T-cell (primary cell): Measurements from ENCODE around the gene PRODH2. TPM values are rescaled to one million over a fixed set of nuclear protein-coding genes. Genes with fewer than 3 reads are reported as not detected.

Experiments
- ATAC-seq, 4 experiments: fragments of 200-7000 bp in 3 of 4; fragments of 150-1000 bp in 1 of 4; cut with Tn5 transposase; replicated peaks in 1 of 4; 1 replicate in 3 of 4; 2 replicates in 1 of 4; pipeline ENCODE4 v1.10.0; 2021; ENCODE audit warnings: moderate library complexity in 3 of 4, mild to moderate bottlenecking in 2 of 4, moderate number of reproducible peaks in 1 of 4
- CTCF ChIA-PET, 2 donors: fragments of 300-600 bp; sonication (Branson Sonifier 250); formaldehyde crosslinking; loops; one replicate each; lab custom pipeline; 2022; ENCODE audit warnings: antibody characterized with exemption in 2 of 2; lab: Charles Lee
- POLR2A ChIA-PET, 2 donors: fragments of 300-600 bp; sonication (Branson Sonifier 250); formaldehyde crosslinking; loops; one replicate each; lab custom pipeline; 2022; ENCODE audit warnings: antibody characterized with exemption in 2 of 2; lab: Charles Lee
- DNase-seq, 35 experiments: peaks; one replicate each; pipeline versions ENCODE4 v3.0.0 to v3.0.0-alpha.2; 2013 to 2023
- H3K27ac ChIP-seq: one replicate; pipeline ENCODE4 v1.5.1; 2013; ENCODE audit warnings: low read length
- H3K27me3 ChIP-seq, 2 experiments: replicated peaks in 1 of 2; 1 replicate in 1 of 2; 2 replicates in 1 of 2; pipeline versions ENCODE4 v1.6.1 to v1.7.0; 2013; ENCODE audit warnings: low read length in 1 of 2, mixed read lengths in 1 of 2; ENCODE audit not compliant: control insufficient read depth in 2 of 2, insufficient read depth in 2 of 2; ENCODE audit errors: extremely low read depth in 1 of 2
- H3K36me3 ChIP-seq, 2 donors: 1 replicate in 1 of 2; 2 replicates in 1 of 2; pipeline versions ENCODE4 v1.6.1 to v1.7.0; 2013; ENCODE audit warnings: low read length in 1 of 2; ENCODE audit not compliant: control insufficient read depth in 2 of 2, insufficient read depth in 1 of 2; ENCODE audit errors: extremely low read depth in 1 of 2
- H3K4me1 ChIP-seq, 2 experiments: 1 replicate in 1 of 2; 2 replicates in 1 of 2; pipeline versions ENCODE4 v1.6.1 to v1.7.0; 2013; ENCODE audit warnings: low read length in 2 of 2, mixed read lengths in 1 of 2; ENCODE audit not compliant: insufficient read depth in 2 of 2, control insufficient read depth in 1 of 2; ENCODE audit errors: extremely low read depth in 1 of 2
- H3K4me3 ChIP-seq, 2 donors: 1 replicate in 1 of 2; 2 replicates in 1 of 2; pipeline versions ENCODE4 v1.5.1 to v1.7.0; 2013; ENCODE audit warnings: mild to moderate bottlenecking in 2 of 2, low read length in 1 of 2, moderate library complexity in 1 of 2; ENCODE audit not compliant: control insufficient read depth in 1 of 2; ENCODE audit errors: extremely low read depth in 1 of 2
- H3K9me3 ChIP-seq: 2 replicates; pipeline ENCODE4 v1.7.0; 2013
- H3K27ac Mint-ChIP-seq, 2 donors: one replicate each; pipeline ENCODE4 v1.8.0; 2020 to 2021; ENCODE audit warnings: mild to moderate bottlenecking in 2 of 2, mixed read lengths in 2 of 2
- H3K27me3 Mint-ChIP-seq, 2 donors: one replicate each; pipeline ENCODE4 v1.8.0; 2021 to 2022; ENCODE audit warnings: mixed read lengths in 2 of 2
- H3K36me3 Mint-ChIP-seq: one replicate; pipeline ENCODE4 v1.8.0; 2021; ENCODE audit warnings: mixed read lengths
- H3K4me1 Mint-ChIP-seq, 3 donors: one replicate each; pipeline ENCODE4 v1.8.0; 2020 to 2022; ENCODE audit warnings: mixed read lengths in 3 of 3, mild to moderate bottlenecking in 1 of 3
- H3K4me3 Mint-ChIP-seq, 3 donors: one replicate each; pipeline ENCODE4 v1.8.0; 2020 to 2022; ENCODE audit warnings: mild to moderate bottlenecking in 3 of 3, mixed read lengths in 3 of 3, moderate library complexity in 3 of 3
- H3K9me3 Mint-ChIP-seq, 3 donors: one replicate each; pipeline ENCODE4 v1.8.0; 2020 to 2022; ENCODE audit warnings: mixed read lengths in 3 of 3
- WGBS: methylation state at CpG from one replicate; pipeline ENCODE4 v1.1.5; 2013; ENCODE audit warnings: missing lambda C conversion rate; ENCODE audit not compliant: insufficient coverage; 5-methylcytosine and 5-hydroxymethylcytosine counted together
- total RNA-seq, 35 experiments: library from RNA in 6 of 35; stranded (reverse) in 6 of 35; fragments of 120-200 nt in 1 of 35; gene quantifications; one replicate each; pipeline versions ENCODE4 v1.2.1 to v1.2.4 and lab custom pipeline; 2013 to 2026

Gene PRODH2
- total RNA-seq, 5 donors from 2014 or later (not counting 1 experiment from before 2014, with no cell fraction given), result not detected

DNA sequence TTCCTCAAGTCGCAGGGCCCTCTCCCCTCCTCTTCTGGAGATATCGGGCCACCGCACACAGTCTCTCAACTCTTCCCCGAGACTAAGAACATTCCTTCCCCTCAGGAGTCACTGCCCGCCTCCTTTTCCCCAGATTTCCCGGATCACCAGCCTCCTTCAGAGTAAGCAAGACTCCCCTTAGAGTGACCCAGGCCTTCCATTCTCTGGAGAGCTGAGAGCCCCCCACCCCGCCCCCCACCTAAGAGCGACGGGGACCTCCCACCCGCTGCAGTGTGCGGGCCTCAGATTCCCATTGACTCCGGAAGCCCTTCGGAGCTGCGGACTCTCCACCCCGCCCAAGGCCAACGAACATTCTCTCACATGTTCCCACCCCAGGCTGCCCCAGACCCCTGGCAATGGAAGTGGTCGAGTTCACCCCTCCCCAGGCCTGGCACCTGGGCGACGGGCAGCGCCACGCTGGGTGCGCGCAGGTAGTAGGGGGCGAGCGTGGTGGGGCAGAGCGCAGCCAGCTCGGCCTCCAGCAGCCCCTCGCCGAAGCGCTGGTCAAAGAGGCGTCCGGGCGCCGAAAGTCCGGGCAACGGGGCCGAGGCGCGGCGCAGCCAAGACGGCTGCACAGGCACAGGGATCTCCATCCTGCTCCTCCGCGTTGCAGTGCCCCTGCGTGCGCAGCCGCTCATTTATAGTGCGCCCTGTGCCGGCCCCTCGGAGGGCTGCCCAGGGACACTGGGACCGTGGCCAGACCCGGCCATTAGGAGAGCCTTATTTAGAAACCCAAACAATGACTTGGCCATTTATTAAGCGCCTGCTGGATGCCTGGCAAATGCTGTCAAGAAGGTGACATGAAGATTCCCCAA lies 56.0 kb downstream of the PRODH2 start, which contains the start of gene HSPB6:
HSPB6 (minus strand) TSS at position 653 of the 854 bp plus-strand sequence; CDS start at position 632, 21 bp downstream.
- H3K4me3 ChIP-seq, result peak within 1 kb of the TSS; percentile 83 to 100
- peaks cover 17% of the 10 kb centered on the region for H3K36me3 Mint-ChIP-seq
- peak within 1 kb of the TSS; percentile 91 to 95 for H3K27ac Mint-ChIP-seq
- peak within 1 kb of the TSS; percentile 87 for H3K27ac ChIP-seq
- peak within 1 kb of the TSS; percentile 89 to 95 (median 93) for H3K4me3 Mint-ChIP-seq
- H3K36me3 ChIP-seq, result peaks cover 12 to 40% of the 10 kb centered on the region in 2 donors
- ChIA-PET POLR2A (no interaction called here), CTCF (interaction anchor here in 1 of 2 donors (0.7 kb wide), 1 partner anchor 159 kb away, joined by 3 read pairs; no protein-coding TSS in a partner anchor)
- ATAC-seq (no peak), DNase-seq (no peak)
- H3K9me3 ChIP-seq, result no peaks in the 10 kb centered on the region
- peaks cover 7 to 10% of the 10 kb centered on the region in 2 donors for H3K27me3 Mint-ChIP-seq
- no peaks in the 10 kb centered on the region for H3K9me3 Mint-ChIP-seq
- peaks cover 20 to 43% of the 10 kb centered on the region in 2 experiments for H3K4me1 ChIP-seq
- 46% methylated on average over 45 of the region's 52 CpGs for WGBS
- H3K4me1 Mint-ChIP-seq, result peaks cover 32 to 51% (median 34%) of the 10 kb centered on the region in 3 donors
- H3K27me3 ChIP-seq, result peaks cover 0 to 21% of the 10 kb centered on the region in 2 experiments

DNA sequence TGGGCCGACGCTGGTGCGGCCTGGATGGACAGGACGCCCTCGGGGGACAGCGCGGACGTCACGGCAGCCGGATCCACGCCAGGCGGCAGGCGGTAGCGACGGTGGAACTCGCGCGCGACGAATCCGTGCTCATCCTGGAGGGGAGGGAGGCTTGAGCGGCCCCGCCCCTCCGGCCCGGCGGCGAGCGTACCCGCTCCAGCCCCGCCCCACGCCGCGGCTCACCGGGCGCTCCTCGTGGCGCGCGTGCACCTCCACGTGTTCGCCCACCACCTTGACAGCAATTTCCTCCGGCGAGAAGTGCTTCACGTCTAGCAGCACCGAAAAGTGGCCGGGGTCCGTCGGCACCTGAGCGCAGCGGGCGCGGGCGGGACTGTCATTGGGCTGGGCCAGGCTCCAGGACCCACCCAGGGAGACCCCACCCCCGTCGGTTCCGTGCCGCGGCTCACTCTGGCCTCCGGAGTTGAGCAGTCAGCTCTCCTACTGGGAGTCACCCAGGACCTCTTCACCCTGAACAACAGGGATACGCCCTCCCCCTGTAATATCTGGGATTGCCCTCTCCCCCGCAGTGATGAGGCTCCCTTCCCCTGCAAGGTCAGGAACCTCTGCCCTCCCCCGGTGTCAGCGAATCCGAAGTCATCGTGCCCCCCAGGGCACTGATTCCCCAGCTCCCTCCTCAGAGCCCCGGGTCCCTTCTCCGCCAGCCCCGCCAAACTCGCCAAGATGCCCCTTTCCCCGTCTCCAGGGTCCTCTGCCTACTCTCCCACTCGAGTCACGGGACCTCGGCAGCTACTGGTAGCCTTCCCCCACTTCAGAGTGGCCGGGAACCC lies 56.9 kb downstream of the PRODH2 start:
- Mint-ChIP-seq H3K4me1 (peaks cover 32 to 51% (median 34%) of the 10 kb centered on the region in 3 donors), H3K4me3 (peak overlapping the region in 2 of 3 donors; percentile 41 to 89), H3K36me3 (peaks cover 14% of the 10 kb centered on the region), H3K27ac (no peak overlapping the region), H3K9me3 (no peaks in the 10 kb centered on the region), H3K27me3 (peaks cover 7 to 10% of the 10 kb centered on the region in 2 donors)
- ATAC-seq (peak in 1 of 4 experiments; percentile 10), DNase-seq (peak in 34 of 35 experiments; percentile 27 to 73 (median 50))
- POLR2A ChIA-PET, result no interaction called here
- Histone ChIP-seq H3K27me3 (peaks cover 0 to 21% of the 10 kb centered on the region in 2 experiments), H3K36me3 (peaks cover 7 to 36% of the 10 kb centered on the region in 2 donors), H3K4me1 (peaks cover 20 to 43% of the 10 kb centered on the region in 2 experiments), H3K9me3 (no peaks in the 10 kb centered on the region), H3K27ac (no peak overlapping the region), H3K4me3 (peak overlapping the region in 1 of 2 donors; percentile 47)
- WGBS, result 40% methylated on average over 70 of the region's 74 CpGs
- CTCF ChIA-PET, result no interaction called here

DNA sequence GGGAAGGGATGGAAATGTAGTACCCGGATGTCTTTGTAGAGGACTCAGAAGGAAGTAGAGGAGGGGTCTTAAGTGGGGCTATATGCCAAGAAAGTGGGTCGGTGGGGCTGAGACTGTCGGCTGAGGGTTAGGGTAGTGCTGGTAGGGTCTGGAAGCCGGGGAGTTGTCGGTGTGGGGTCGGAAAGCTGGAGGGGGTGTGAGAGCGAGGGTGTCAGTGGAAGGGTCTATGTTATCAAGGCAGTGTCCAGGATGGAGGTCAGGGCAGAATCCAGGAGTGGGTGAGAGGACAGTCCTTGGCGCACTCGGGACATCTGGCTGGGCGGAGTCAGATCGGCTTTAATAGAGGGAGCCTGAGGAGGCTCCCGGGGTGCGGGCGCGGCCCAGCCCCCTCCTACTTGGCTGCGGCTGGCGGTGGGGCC lies 57.5 kb downstream of the PRODH2 start:
- peak overlapping the region; percentile 29 to 60 (median 52) for H3K4me3 Mint-ChIP-seq
- H3K4me3 ChIP-seq, result peak overlapping the region in 1 of 2 donors; percentile 47
- peaks cover 3 to 35% of the 10 kb centered on the region in 2 donors for H3K36me3 ChIP-seq
- ChIA-PET POLR2A (no interaction called here), CTCF (no interaction called here)
- 74% methylated on average over 17 of the region's 17 CpGs for WGBS
- no peaks in the 10 kb centered on the region for H3K9me3 Mint-ChIP-seq
- no peak for DNase-seq
- peaks cover 13% of the 10 kb centered on the region for H3K36me3 Mint-ChIP-seq
- H3K27me3 ChIP-seq, result peaks cover 0 to 21% of the 10 kb centered on the region in 2 experiments
- peaks cover 20 to 47% of the 10 kb centered on the region in 2 experiments for H3K4me1 ChIP-seq
- ATAC-seq, result no peak
- H3K27ac ChIP-seq, result no peak overlapping the region
- H3K9me3 ChIP-seq, result no peaks in the 10 kb centered on the region
- H3K4me1 Mint-ChIP-seq, result peaks cover 31 to 46% (median 36%) of the 10 kb centered on the region in 3 donors
- H3K27ac Mint-ChIP-seq, result no peak overlapping the region
- peaks cover 7 to 10% of the 10 kb centered on the region in 2 donors for H3K27me3 Mint-ChIP-seq

DNA sequence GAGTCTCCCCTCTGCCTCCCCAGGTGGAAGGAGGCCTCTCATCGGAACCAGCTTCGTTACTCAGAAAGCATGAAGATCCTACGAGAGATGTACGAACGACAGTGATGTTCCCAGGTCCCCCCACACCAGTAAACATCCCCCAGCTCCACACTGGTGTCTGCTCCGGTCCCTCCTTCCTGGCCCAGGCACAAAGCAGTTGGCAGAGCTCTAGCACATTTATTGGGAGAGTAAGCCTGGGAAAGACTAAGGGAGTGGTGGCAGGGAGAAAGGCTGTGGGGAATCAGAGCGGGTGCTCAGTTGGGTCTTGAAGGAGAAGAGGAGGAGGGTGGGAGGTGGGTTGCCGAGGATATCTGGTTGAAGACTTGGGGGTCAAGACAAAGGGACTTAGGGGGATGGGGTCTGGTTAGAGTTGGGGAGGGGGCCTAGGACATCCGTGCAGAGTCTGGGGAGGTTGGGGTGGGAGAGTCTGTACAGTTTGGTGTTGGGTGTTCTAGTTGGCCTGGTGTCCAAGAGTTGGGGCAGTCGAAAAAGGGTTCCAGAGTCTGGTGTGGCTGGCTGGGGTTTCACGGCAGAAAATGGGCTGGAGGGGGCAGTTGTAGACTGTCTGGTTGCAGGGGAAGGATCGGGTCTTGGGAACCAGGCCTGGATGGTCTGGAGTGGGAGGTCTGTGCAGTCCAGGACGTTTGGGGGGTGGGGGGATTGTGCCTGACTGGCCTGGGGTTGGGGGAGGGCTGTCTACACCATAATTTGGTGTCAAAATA lies 58.1 kb downstream of the PRODH2 start:
- ATAC-seq, result no peak
- ChIA-PET CTCF (interaction anchor here in 1 of 2 donors (0.7 kb wide), 1 partner anchor 9 kb away, joined by 3 read pairs; the partner anchor contains the start of gene PSENEN), POLR2A (no interaction called here)
- Mint-ChIP-seq H3K27ac (no peak overlapping the region), H3K36me3 (peaks cover 10% of the 10 kb centered on the region), H3K27me3 (peaks cover 7 to 10% of the 10 kb centered on the region in 2 donors), H3K4me1 (peaks cover 28 to 45% (median 40%) of the 10 kb centered on the region in 3 donors), H3K9me3 (no peaks in the 10 kb centered on the region), H3K4me3 (peak overlapping the region in 2 of 3 donors; percentile 52 to 60)
- 89% methylated on average over 6 of the region's 13 CpGs for WGBS
- Histone ChIP-seq H3K27ac (no peak overlapping the region), H3K36me3 (peaks cover 3 to 30% of the 10 kb centered on the region in 2 donors), H3K9me3 (no peaks in the 10 kb centered on the region), H3K27me3 (peaks cover 0 to 21% of the 10 kb centered on the region in 2 experiments), H3K4me3 (no peak overlapping the region), H3K4me1 (peaks cover 20 to 48% of the 10 kb centered on the region in 2 experiments)
- no peak for DNase-seq

DNA sequence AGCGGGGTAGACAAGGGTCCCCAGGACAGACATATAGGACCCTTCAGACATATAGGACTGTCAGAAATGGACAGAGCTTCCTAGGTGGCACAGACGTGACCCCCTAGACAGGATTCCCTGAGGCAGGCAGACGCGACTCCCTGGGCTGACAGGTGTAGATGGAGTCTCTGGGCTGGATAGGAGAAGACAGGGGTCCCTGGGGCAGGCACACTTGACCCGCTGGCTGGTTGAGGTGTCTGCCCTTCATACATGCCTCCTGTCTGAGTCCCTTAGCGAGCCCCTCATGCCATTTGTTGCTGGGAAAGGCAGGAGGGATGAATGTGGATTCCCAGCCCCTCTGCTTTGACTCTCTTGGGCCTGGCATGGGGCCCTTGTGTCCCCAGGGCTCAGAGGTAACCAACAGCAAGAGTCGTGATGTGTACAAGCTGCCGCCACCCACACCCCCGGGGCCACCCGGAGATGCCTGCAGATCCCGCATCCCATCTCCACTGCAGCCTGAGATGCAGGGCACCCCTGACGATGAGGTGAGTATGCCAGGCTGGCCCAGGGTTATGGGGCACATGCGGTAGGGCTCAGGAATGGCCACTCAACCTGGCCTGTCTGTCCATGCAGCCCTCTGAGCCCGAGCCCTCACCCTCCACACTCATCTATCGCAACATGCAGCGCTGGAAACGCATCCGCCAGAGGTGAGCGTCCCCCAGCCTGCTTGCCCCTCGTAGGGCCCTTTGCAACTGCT lies 58.8 kb downstream of the PRODH2 start:
- Mint-ChIP-seq H3K36me3 (peaks cover 9% of the 10 kb centered on the region), H3K4me3 (no peak overlapping the region), H3K9me3 (no peaks in the 10 kb centered on the region), H3K4me1 (peaks cover 24 to 44% (median 37%) of the 10 kb centered on the region in 3 donors), H3K27ac (no peak overlapping the region), H3K27me3 (peaks cover 7 to 10% of the 10 kb centered on the region in 2 donors)
- 94% methylated on average over 17 of the region's 20 CpGs for WGBS
- DNase-seq (no peak), ATAC-seq (no peak)
- Histone ChIP-seq H3K36me3 (peaks cover 3 to 27% of the 10 kb centered on the region in 2 donors), H3K4me3 (no peak overlapping the region), H3K9me3 (no peaks in the 10 kb centered on the region), H3K4me1 (peaks cover 22 to 47% of the 10 kb centered on the region in 2 experiments), H3K27me3 (peaks cover 0 to 21% of the 10 kb centered on the region in 2 experiments), H3K27ac (no peak overlapping the region)
- ChIA-PET CTCF (interaction anchor here (0.6 to 0.7 kb wide), 2 partner anchors 8 to 47 kb away, joined by 3 read pairs; partner anchors contain the start of gene PSENEN (in 1 of the 2)), POLR2A (no interaction called here)
